ENCODE data around the gene TMC4. TPM values are rescaled to one million over a fixed set of nuclear protein-coding genes. Genes with fewer than 3 reads are reported as not detected.

The TMC4 gene
- total and polyA plus RNA-seq, 12 donors: 0.48 to 18.2 (median 1.3) TPM

- DNase-seq: no peak
- no peak for TF ChIP-seq POLR2A (IDR thresholded peaks at IDR 0.05)
- TF ChIP-seq CTCF (IDR thresholded peaks at IDR 0.05): no peak
- Histone ChIP-seq H3K4me3 (no peak overlapping the region), H3K4me1 (replicated peaks in 1 of 2) (peaks cover 6 to 12% of the 10 kb centered on the region in 2 donors), H3K27ac (no peak overlapping the region), H3K9me3 (replicated peaks in 1 of 3) (no peaks in the 10 kb centered on the region), H3K36me3 (replicated peaks in 1 of 2) (no peaks in the 10 kb centered on the region), H3K27me3 (no peaks in the 10 kb centered on the region)
- intact Hi-C loops (cut with DNase I): loop anchor here (2.0 to 5.0 kb wide), 2 partner anchors 62 to 63 kb away; no protein-coding TSS in a partner anchor
- 79 to 85% (median 81%) methylated on average over 21 of the region's 21 CpGs for WGBS, 4 donors
These were observed 3.7 kb downstream of the TMC4 start for GRCh38 chr19:54169149-54169740.

GRCh38 chr19:54168174-54168917, 4.6 kb downstream of the TMC4 start:
- Histone ChIP-seq H3K36me3 (replicated peaks in 1 of 2) (no peaks in the 10 kb centered on the region), H3K4me1 (replicated peaks in 1 of 2) (peaks cover 6 to 13% of the 10 kb centered on the region in 2 donors), H3K27me3 (no peaks in the 10 kb centered on the region), H3K9me3 (replicated peaks in 1 of 3) (no peaks in the 10 kb centered on the region), H3K27ac (no peak overlapping the region), H3K4me3 (no peak overlapping the region)
- TF ChIP-seq CTCF (IDR thresholded peaks at IDR 0.05) (peak; percentile 71 to 91 (median 84)), POLR2A (IDR thresholded peaks at IDR 0.05) (no peak)
- peak; percentile 88 to 97 (median 94) for DNase-seq
- WGBS, 4 donors: 23 to 28% (median 26%) methylated on average over 19 to 25 of the region's 25 CpGs
- intact Hi-C loops (cut with DNase I): loop anchor here (2.0 to 5.0 kb wide), 2 partner anchors 62 to 64 kb away; no protein-coding TSS in a partner anchor

GRCh38 chr19:54165222-54165621, 7.7 kb downstream of the TMC4 start:
- intact Hi-C loops (cut with DNase I): loop anchor here in 1 of 2 donors (5.0 kb wide), 1 partner anchor 67 kb away; no protein-coding TSS in a partner anchor
- no peaks in the 10 kb centered on the region for H3K36me3 ChIP-seq (replicated peaks in 1 of 2)
- peak in 1 of 7 donors; percentile 25 for DNase-seq
- no peak overlapping the region for H3K4me3 ChIP-seq
- TF ChIP-seq POLR2A (IDR thresholded peaks at IDR 0.05) (no peak), CTCF (IDR thresholded peaks at IDR 0.05) (no peak)
- WGBS, 4 donors: 85 to 90% (median 88%) methylated on average over 25 of the region's 25 CpGs
- H3K4me1 ChIP-seq (replicated peaks in 1 of 2): peaks cover 11 to 32% of the 10 kb centered on the region in 2 donors
- no peaks in the 10 kb centered on the region for H3K27me3 ChIP-seq
- no peak overlapping the region for H3K27ac ChIP-seq
- H3K9me3 ChIP-seq (replicated peaks in 1 of 3): no peaks in the 10 kb centered on the region

GRCh38 chr19:54164369-54165068, 8.4 kb downstream of the TMC4 start:
- peaks cover 14 to 34% of the 10 kb centered on the region in 2 donors for H3K4me1 ChIP-seq (replicated peaks in 1 of 2)
- TF ChIP-seq POLR2A (IDR thresholded peaks at IDR 0.05): no peak
- TF ChIP-seq CTCF (IDR thresholded peaks at IDR 0.05): no peak
- 8 to 11% (median 9%) methylated on average over 16 to 37 of the region's 37 CpGs for WGBS, 4 donors
- H3K4me3 ChIP-seq: peak overlapping the region in 1 of 4 donors; percentile 1
- no peaks in the 10 kb centered on the region for H3K9me3 ChIP-seq (replicated peaks in 1 of 3)
- no peak overlapping the region for H3K27ac ChIP-seq
- peak in 6 of 7 donors; percentile 55 to 88 (median 78) for DNase-seq
- no peaks in the 10 kb centered on the region for H3K27me3 ChIP-seq
- no peaks in the 10 kb centered on the region for H3K36me3 ChIP-seq (replicated peaks in 1 of 2)
- intact Hi-C loops (cut with DNase I): loop anchor here in 1 of 2 donors (5.0 kb wide), 1 partner anchor 68 kb away; no protein-coding TSS in a partner anchor

Measured in adrenal gland (tissue), 12 donors.